ENCODE data around the gene GAS2.

The GAS2 gene

DNA sequence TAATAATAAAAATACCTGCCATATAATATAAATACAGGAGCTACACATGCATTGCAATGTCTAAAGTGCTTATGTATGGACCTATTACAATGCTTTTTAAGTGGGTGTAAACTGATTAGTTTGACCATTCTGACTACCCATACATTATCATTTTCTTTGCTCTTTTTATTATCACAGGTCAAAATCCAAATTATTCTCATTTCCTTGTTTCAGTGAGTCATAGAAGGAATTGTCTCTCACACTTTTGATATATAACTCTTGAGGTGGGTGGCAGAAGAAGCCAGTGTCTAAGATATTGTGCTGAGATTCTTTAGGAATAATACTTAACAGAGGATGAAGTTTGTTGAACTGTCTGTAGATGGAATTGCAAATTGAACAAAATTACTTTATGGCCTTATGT lies 35.6 kb downstream of the GAS2 start:
- H3K27me3 ChIP-seq (ENCODE audit: control insufficient read depth in 1 of 2, insufficient read depth in 2 of 2, low read length in 2 of 2) = no peaks in the 10 kb centered on the region
- no peaks in the 10 kb centered on the region for H3K36me3 ChIP-seq (ENCODE audit: control insufficient read depth in 2 of 2, insufficient read depth in 2 of 2, low read length in 2 of 2)
- no peak overlapping the region for H3K4me3 ChIP-seq (ENCODE audit: low read length in 2 of 2)
- H3K9me3 ChIP-seq (ENCODE audit: control insufficient read depth in 2 of 2, low read length in 2 of 2) = no peaks in the 10 kb centered on the region
- H3K4me1 ChIP-seq (ENCODE audit: control insufficient read depth, insufficient read depth, low read length) = no peaks in the 10 kb centered on the region
- no peak overlapping the region for H3K9ac ChIP-seq (ENCODE audit: low read length in 2 of 2)
- H3K27ac ChIP-seq (ENCODE audit: low read length) = no peak overlapping the region

DNA sequence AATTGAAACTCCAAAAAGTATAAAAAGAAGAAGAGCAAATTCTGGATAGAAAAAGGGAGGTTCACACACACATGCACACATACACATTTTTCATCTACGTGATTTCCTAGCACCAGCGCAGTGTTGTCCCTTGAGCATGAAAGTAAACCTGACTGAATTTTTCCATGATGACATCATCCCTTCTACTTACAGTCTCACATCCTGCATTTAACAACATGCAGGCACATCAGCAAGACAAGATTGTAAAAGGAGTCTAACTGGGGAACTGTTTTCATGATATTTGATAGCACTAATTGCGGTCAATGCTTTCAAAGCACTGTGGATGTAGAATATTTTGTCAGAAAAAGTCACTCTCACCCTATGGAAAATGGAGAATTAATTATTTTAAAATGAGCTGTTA lies 36.6 kb downstream of the GAS2 start:
- no peak overlapping the region for H3K27ac ChIP-seq (ENCODE audit: low read length)
- no peaks in the 10 kb centered on the region for H3K9me3 ChIP-seq (ENCODE audit: control insufficient read depth in 2 of 2, low read length in 2 of 2)
- no peaks in the 10 kb centered on the region for H3K27me3 ChIP-seq (ENCODE audit: control insufficient read depth in 1 of 2, insufficient read depth in 2 of 2, low read length in 2 of 2)
- no peaks in the 10 kb centered on the region for H3K36me3 ChIP-seq (ENCODE audit: control insufficient read depth in 2 of 2, insufficient read depth in 2 of 2, low read length in 2 of 2)
- H3K4me3 ChIP-seq (ENCODE audit: low read length in 2 of 2) = no peak overlapping the region
- H3K9ac ChIP-seq (ENCODE audit: low read length in 2 of 2) = no peak overlapping the region
- H3K4me1 ChIP-seq (ENCODE audit: control insufficient read depth, insufficient read depth, low read length) = no peaks in the 10 kb centered on the region

DNA sequence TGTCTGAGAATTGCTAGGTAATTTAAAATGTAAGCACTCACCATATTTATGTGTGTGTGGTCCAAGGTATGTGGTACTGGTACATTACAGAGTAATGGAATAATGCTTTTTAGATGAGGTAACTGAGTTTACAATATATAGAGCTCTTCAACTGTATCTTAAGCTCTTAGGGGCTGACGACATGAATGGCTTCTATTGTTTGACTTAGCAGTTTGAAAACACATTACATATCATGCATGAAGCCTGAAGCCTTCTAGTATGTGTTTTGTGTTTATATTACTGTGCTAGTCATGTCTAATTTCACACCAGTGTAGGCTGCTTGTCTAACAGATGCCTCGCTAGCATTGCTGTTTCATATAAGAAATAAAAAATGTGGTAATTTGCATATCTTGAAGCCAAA lies 37.2 kb downstream of the GAS2 start:
- no peak overlapping the region for H3K9ac ChIP-seq (ENCODE audit: low read length in 2 of 2)
- no peaks in the 10 kb centered on the region for H3K9me3 ChIP-seq (ENCODE audit: control insufficient read depth in 2 of 2, low read length in 2 of 2)
- H3K4me1 ChIP-seq (ENCODE audit: control insufficient read depth, insufficient read depth, low read length) = no peaks in the 10 kb centered on the region
- no peaks in the 10 kb centered on the region for H3K36me3 ChIP-seq (ENCODE audit: control insufficient read depth in 2 of 2, insufficient read depth in 2 of 2, low read length in 2 of 2)
- no peak overlapping the region for H3K4me3 ChIP-seq (ENCODE audit: low read length in 2 of 2)
- no peaks in the 10 kb centered on the region for H3K27me3 ChIP-seq (ENCODE audit: control insufficient read depth in 1 of 2, insufficient read depth in 2 of 2, low read length in 2 of 2)
- no peak overlapping the region for H3K27ac ChIP-seq (ENCODE audit: low read length)

DNA sequence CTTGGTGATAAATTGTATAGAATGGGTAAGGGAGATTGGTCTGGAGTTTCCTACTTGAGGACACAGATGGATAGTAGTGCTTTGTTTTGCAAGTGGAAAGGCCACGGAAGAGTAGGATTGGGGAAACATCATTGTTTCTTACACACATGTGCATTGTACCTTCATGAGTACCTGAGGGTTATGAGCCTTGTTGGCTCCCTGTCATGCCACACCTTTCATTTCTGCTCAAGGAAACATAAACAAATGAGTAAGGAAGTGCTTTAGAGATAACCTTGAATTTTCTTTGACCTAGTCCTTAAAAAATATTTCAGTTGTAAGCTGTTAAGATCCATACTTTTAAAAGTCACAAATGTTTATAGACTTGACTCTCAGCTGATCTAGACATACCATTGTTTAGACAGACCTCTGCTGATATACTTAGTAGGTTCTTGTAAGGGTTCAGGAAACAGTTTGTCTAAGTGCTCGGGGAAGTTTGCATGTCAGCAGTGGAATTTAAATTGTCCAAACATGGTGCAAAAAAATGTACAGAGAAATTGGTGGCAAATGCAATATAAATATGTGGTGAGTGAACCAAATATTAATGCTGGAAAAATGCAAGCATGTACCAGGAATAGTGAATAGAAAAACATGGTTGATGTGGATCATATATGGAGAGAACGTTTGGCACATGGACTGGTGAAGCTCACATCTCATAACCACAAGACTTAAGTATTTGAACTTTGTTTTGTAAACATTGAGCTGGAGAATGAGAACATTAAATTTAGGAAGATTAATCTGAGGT lies 40.9 kb downstream of the GAS2 start:
- Histone ChIP-seq H3K4me1 (ENCODE audit: control insufficient read depth, insufficient read depth, low read length) (no peaks in the 10 kb centered on the region), H3K4me3 (ENCODE audit: low read length in 2 of 2) (no peak overlapping the region), H3K9ac (ENCODE audit: low read length in 2 of 2) (no peak overlapping the region), H3K9me3 (ENCODE audit: control insufficient read depth in 2 of 2, low read length in 2 of 2) (no peaks in the 10 kb centered on the region), H3K27me3 (ENCODE audit: control insufficient read depth in 1 of 2, insufficient read depth in 2 of 2, low read length in 2 of 2) (no peaks in the 10 kb centered on the region), H3K36me3 (ENCODE audit: control insufficient read depth in 2 of 2, insufficient read depth in 2 of 2, low read length in 2 of 2) (no peaks in the 10 kb centered on the region), H3K27ac (ENCODE audit: low read length) (no peak overlapping the region)

DNA sequence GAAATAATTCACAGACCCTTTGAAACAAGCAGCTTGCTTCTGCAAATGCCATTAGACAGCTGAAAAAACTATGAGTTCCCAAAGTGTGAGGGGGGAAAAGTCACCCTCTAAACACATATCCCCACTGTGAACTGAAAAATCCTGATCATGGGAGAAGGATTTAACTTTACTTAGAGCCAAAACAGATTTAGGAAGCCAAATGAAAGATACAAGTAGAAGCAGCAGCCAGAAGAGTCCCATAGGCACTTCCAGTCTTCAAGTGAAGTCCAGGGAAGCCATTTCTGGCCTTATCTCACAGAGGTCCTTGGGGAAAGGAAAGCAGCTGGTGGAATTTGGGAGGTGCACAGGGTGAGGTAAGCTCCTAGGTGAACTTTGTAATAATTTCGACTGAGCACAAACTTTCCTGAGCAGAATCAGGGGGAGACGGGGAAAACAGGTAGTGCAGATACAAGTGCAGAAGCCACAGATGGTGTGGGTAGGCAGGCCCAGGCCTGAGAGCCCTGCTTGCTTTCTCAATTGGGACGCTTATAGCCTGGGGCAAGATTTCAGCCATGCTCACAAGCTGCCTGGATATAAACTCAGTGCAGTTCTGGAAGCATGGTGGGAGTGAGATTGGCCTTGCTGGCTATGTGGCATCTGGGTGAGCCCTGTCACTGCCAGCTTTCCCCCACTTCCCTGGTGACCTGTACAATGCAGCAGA lies 44.8 kb downstream of the GAS2 start:
- no peaks in the 10 kb centered on the region for H3K36me3 ChIP-seq (ENCODE audit: control insufficient read depth in 2 of 2, insufficient read depth in 2 of 2, low read length in 2 of 2)
- no peak overlapping the region for H3K4me3 ChIP-seq (ENCODE audit: low read length in 2 of 2)
- no peaks in the 10 kb centered on the region for H3K27me3 ChIP-seq (ENCODE audit: control insufficient read depth in 1 of 2, insufficient read depth in 2 of 2, low read length in 2 of 2)
- H3K9me3 ChIP-seq (ENCODE audit: control insufficient read depth in 2 of 2, low read length in 2 of 2) = no peaks in the 10 kb centered on the region
- H3K4me1 ChIP-seq (ENCODE audit: control insufficient read depth, insufficient read depth, low read length) = no peaks in the 10 kb centered on the region
- no peak overlapping the region for H3K27ac ChIP-seq (ENCODE audit: low read length)
- no peak overlapping the region for H3K9ac ChIP-seq (ENCODE audit: low read length in 2 of 2)

DNA sequence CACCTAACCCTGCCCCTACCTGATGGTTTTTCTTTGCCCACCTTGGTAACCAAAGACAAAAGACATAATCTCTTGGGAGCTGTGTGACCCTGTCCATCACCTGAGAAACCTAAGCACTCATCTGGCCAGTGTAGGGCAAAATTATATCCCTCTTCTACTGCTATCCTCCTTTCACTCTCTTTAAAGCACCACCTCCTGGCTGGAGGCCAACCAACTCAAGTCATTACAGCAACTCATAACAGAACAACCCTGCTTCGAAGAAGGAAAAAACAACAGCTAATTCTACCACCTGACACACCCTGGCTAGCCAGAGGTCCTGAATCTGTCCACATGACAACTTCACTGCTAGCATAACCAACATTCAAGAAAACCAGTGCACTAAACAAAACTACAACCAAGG lies 45.5 kb downstream of the GAS2 start:
- Histone ChIP-seq H3K4me1 (ENCODE audit: control insufficient read depth, insufficient read depth, low read length) (no peaks in the 10 kb centered on the region), H3K9me3 (ENCODE audit: control insufficient read depth in 2 of 2, low read length in 2 of 2) (no peaks in the 10 kb centered on the region), H3K9ac (ENCODE audit: low read length in 2 of 2) (no peak overlapping the region), H3K27ac (ENCODE audit: low read length) (no peak overlapping the region), H3K36me3 (ENCODE audit: control insufficient read depth in 2 of 2, insufficient read depth in 2 of 2, low read length in 2 of 2) (no peaks in the 10 kb centered on the region), H3K27me3 (ENCODE audit: control insufficient read depth in 1 of 2, insufficient read depth in 2 of 2, low read length in 2 of 2) (no peaks in the 10 kb centered on the region), H3K4me3 (ENCODE audit: low read length in 2 of 2) (no peak overlapping the region)

DNA sequence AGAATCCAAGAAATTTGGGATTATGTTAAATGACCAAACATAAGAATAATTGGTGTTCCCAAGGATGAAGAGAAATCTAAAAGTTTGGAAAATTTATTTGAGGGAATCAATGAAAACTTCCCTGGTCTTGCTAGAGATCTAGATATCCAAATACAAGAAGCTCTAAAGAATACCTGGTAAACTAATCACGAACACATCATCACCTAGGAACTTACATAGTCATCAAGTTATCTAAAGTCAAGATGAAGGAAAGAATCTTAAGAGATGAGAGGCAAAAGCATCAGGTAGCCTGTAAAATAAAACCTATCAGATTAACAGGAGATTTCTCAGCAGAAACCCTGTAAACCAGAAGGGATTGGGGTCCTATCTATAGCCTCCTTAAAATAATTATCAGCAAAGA lies 46.9 kb downstream of the GAS2 start:
- Histone ChIP-seq H3K9me3 (ENCODE audit: control insufficient read depth in 2 of 2, low read length in 2 of 2) (no peaks in the 10 kb centered on the region), H3K4me1 (ENCODE audit: control insufficient read depth, insufficient read depth, low read length) (no peaks in the 10 kb centered on the region), H3K27me3 (ENCODE audit: control insufficient read depth in 1 of 2, insufficient read depth in 2 of 2, low read length in 2 of 2) (no peaks in the 10 kb centered on the region), H3K9ac (ENCODE audit: low read length in 2 of 2) (no peak overlapping the region), H3K36me3 (ENCODE audit: control insufficient read depth in 2 of 2, insufficient read depth in 2 of 2, low read length in 2 of 2) (no peaks in the 10 kb centered on the region), H3K4me3 (ENCODE audit: low read length in 2 of 2) (no peak overlapping the region), H3K27ac (ENCODE audit: low read length) (no peak overlapping the region)

DNA sequence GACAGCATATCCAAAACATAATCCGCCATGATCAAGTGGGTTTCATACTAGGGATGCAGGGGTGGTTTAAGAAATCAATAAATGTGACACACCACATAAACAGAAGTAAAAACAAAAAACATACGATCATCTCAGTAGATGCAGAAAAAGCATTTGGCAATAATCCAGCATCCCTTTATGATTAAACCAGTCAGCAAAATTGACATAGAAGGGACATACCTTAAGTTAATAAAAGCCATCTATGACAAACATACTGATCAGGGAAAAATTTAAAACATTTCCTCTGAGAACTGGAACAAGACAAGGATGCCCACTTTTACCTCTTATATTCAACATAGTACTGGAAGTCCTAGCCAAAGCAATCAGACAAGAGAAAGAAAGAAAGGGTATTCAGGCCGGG lies 49.6 kb downstream of the GAS2 start:
- Histone ChIP-seq H3K36me3 (ENCODE audit: control insufficient read depth in 2 of 2, insufficient read depth in 2 of 2, low read length in 2 of 2) (no peaks in the 10 kb centered on the region), H3K4me3 (ENCODE audit: low read length in 2 of 2) (no peak overlapping the region), H3K9me3 (ENCODE audit: control insufficient read depth in 2 of 2, low read length in 2 of 2) (no peaks in the 10 kb centered on the region), H3K4me1 (ENCODE audit: control insufficient read depth, insufficient read depth, low read length) (no peaks in the 10 kb centered on the region), H3K27ac (ENCODE audit: low read length) (no peak overlapping the region), H3K9ac (ENCODE audit: low read length in 2 of 2) (no peak overlapping the region), H3K27me3 (ENCODE audit: control insufficient read depth in 1 of 2, insufficient read depth in 2 of 2, low read length in 2 of 2) (no peaks in the 10 kb centered on the region)

DNA sequence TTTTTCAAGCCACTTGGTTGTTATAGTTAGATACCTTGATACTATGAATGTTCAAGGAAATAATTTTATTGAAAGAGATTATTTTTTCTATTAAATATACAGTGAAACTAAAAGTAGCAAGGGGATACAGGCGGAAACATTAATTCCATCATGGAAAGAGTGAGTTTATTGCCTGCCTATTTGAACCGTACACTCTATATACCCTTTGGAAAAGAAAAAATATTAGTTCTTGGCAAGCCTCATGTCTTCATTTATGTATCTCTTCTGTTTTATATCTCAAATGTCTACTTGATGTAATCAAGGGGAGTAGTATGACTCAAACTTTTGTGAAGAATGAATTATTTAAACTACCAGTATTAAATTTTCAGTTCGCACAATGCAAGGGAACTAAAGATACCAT lies 54.0 kb downstream of the GAS2 start:
- H3K4me3 ChIP-seq (ENCODE audit: low read length in 2 of 2) = no peak overlapping the region
- no peak overlapping the region for H3K27ac ChIP-seq (ENCODE audit: low read length)
- H3K9ac ChIP-seq (ENCODE audit: low read length in 2 of 2) = no peak overlapping the region
- H3K36me3 ChIP-seq (ENCODE audit: control insufficient read depth in 2 of 2, insufficient read depth in 2 of 2, low read length in 2 of 2) = no peaks in the 10 kb centered on the region
- H3K4me1 ChIP-seq (ENCODE audit: control insufficient read depth, insufficient read depth, low read length) = no peaks in the 10 kb centered on the region
- no peaks in the 10 kb centered on the region for H3K27me3 ChIP-seq (ENCODE audit: control insufficient read depth in 1 of 2, insufficient read depth in 2 of 2, low read length in 2 of 2)
- H3K9me3 ChIP-seq (ENCODE audit: control insufficient read depth in 2 of 2, low read length in 2 of 2) = no peaks in the 10 kb centered on the region

DNA sequence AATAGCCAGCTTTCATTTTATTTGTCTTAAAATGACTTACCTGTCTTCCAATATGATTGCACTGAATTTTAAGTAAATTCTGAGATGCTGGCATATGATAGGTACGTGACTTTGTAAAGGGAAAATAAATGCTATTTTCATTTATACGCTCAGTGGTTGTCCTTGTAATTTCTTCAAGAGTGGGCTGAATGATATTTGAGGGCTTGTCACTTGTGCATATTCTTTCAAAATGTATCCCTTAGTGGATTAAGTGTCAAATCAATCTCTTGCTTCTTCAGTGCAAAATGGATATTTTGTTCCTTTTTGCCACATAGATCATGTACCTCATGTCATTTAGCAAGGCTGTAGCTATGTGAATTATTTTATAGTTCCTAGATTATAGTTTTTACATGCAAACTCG lies 56.9 kb downstream of the GAS2 start:
- H3K36me3 ChIP-seq (ENCODE audit: control insufficient read depth in 2 of 2, insufficient read depth in 2 of 2, low read length in 2 of 2) = no peaks in the 10 kb centered on the region
- H3K27ac ChIP-seq (ENCODE audit: low read length) = no peak overlapping the region
- no peaks in the 10 kb centered on the region for H3K9me3 ChIP-seq (ENCODE audit: control insufficient read depth in 2 of 2, low read length in 2 of 2)
- H3K27me3 ChIP-seq (ENCODE audit: control insufficient read depth in 1 of 2, insufficient read depth in 2 of 2, low read length in 2 of 2) = no peaks in the 10 kb centered on the region
- H3K4me3 ChIP-seq (ENCODE audit: low read length in 2 of 2) = no peak overlapping the region
- H3K9ac ChIP-seq (ENCODE audit: low read length in 2 of 2) = no peak overlapping the region
- no peaks in the 10 kb centered on the region for H3K4me1 ChIP-seq (ENCODE audit: control insufficient read depth, insufficient read depth, low read length)

DNA sequence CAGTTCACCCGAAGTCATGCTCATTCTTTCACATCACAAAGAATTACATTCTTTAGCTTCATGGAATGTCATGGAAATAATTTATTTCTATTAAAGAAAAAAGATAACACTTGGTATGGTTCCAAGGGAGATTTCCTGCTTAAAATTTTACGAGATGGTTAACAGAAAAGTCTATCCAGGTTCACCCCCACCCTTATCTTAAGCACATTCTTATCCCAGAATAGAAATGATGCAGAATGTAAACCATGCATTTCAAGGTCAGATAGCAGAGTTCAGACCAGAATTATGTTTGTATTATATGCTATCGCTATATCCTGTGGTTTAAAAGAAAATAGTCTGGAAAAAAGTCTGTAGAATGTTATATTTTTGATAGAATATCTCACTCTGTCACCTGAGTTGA lies 58.7 kb downstream of the GAS2 start:
- no peak overlapping the region for H3K9ac ChIP-seq (ENCODE audit: low read length in 2 of 2)
- H3K27ac ChIP-seq (ENCODE audit: low read length) = no peak overlapping the region
- H3K36me3 ChIP-seq (ENCODE audit: control insufficient read depth in 2 of 2, insufficient read depth in 2 of 2, low read length in 2 of 2) = no peaks in the 10 kb centered on the region
- H3K9me3 ChIP-seq (ENCODE audit: control insufficient read depth in 2 of 2, low read length in 2 of 2) = no peaks in the 10 kb centered on the region
- no peak overlapping the region for H3K4me3 ChIP-seq (ENCODE audit: low read length in 2 of 2)
- H3K27me3 ChIP-seq (ENCODE audit: control insufficient read depth in 1 of 2, insufficient read depth in 2 of 2, low read length in 2 of 2) = no peaks in the 10 kb centered on the region
- no peaks in the 10 kb centered on the region for H3K4me1 ChIP-seq (ENCODE audit: control insufficient read depth, insufficient read depth, low read length)
